H9 (cell line): ENCODE measurements around the gene PRICKLE3. TPM values are rescaled to one million over a fixed set of nuclear protein-coding genes. Genes with fewer than 3 reads are reported as not detected.
"Not testable (repeated sequence)": the region's sequence is repeated elsewhere in the genome, so short reads cannot be mapped to it uniquely, and the experiment has no call there.

ENCODE experiments used
- DNase-seq: peaks from one replicate; pipeline ENCODE4 v3.0.0-alpha.2; 2017
- H2AFZ ChIP-seq: one replicate; pipeline ENCODE4 v1.6.1; 2013; ENCODE audit warnings: mild to moderate bottlenecking, low read length, control low read depth, moderate library complexity
- H2AK5ac ChIP-seq: 2 replicates; pipeline ENCODE4 v1.6.1; 2013; ENCODE audit warnings: low read length, control low read depth, mixed read lengths; ENCODE audit not compliant: insufficient read length
- H2BK120ac ChIP-seq: one replicate; pipeline ENCODE4 v1.6.1; 2013; ENCODE audit warnings: low read depth, mild to moderate bottlenecking, low read length, control low read depth, inconsistent platforms; ENCODE audit not compliant: poor library complexity, severe bottlenecking
- H2BK12ac ChIP-seq: 2 replicates; pipeline ENCODE4 v1.6.1; 2013; ENCODE audit warnings: low read length, control low read depth, mixed read lengths, low read depth; ENCODE audit not compliant: insufficient read length
- H2BK15ac ChIP-seq: 2 replicates; pipeline ENCODE4 v1.6.1; 2013; ENCODE audit warnings: low read depth, low read length, control low read depth
- H2BK20ac ChIP-seq: one replicate; pipeline ENCODE4 v1.6.1; 2013; ENCODE audit warnings: low read depth, mild to moderate bottlenecking, low read length, control low read depth, inconsistent platforms; ENCODE audit not compliant: poor library complexity, severe bottlenecking
- H2BK5ac ChIP-seq: 2 replicates; pipeline ENCODE4 v1.6.1; 2013; ENCODE audit warnings: low read length, control low read depth, mixed read lengths; ENCODE audit not compliant: insufficient read length
- H3K14ac ChIP-seq: 2 replicates; pipeline ENCODE4 v1.6.1; 2013; ENCODE audit warnings: low read length, control low read depth; ENCODE audit not compliant: insufficient read depth
- H3K18ac ChIP-seq: 2 replicates; pipeline ENCODE4 v1.6.1; 2013; ENCODE audit warnings: low read depth, mild to moderate bottlenecking, mixed read lengths, low read length, control low read depth; ENCODE audit not compliant: insufficient read length
- H3K23ac ChIP-seq: 2 replicates; pipeline ENCODE4 v1.6.1; 2013; ENCODE audit warnings: low read length, control low read depth, mixed read lengths, low read depth; ENCODE audit not compliant: insufficient read length
- H3K23me2 ChIP-seq: 2 replicates; pipeline ENCODE4 v1.6.1; 2013; ENCODE audit warnings: low read depth, mild to moderate bottlenecking, mixed read lengths, low read length, control low read depth; ENCODE audit not compliant: insufficient read length, poor library complexity, severe bottlenecking
- H3K27ac ChIP-seq: 2 replicates; pipeline ENCODE4 v1.5.1; 2013; ENCODE audit warnings: low read length, control low read depth, mixed read lengths, low read depth; ENCODE audit not compliant: insufficient read length
- H3K27me3 ChIP-seq: 2 replicates; pipeline ENCODE4 v1.6.1; 2013; ENCODE audit warnings: low read length, control low read depth, inconsistent platforms; ENCODE audit not compliant: insufficient read depth
- H3K4ac ChIP-seq: 2 replicates; pipeline ENCODE4 v1.6.1; 2013; ENCODE audit warnings: low read depth, mild to moderate bottlenecking, control low read depth, inconsistent platforms, low read length, moderate library complexity
- H3K4me1 ChIP-seq: 2 replicates; pipeline ENCODE4 v1.6.1; 2013; ENCODE audit warnings: low read length, control low read depth, inconsistent platforms; ENCODE audit not compliant: insufficient read depth
- H3K4me2 ChIP-seq: 2 replicates; pipeline ENCODE4 v1.6.1; 2013; ENCODE audit warnings: low read length, control low read depth, mixed read lengths; ENCODE audit not compliant: insufficient read length, insufficient read depth
- H3K56ac ChIP-seq: 2 replicates; pipeline ENCODE4 v1.6.1; 2013; ENCODE audit warnings: low read depth, mild to moderate bottlenecking, mixed read lengths, low read length, control low read depth; ENCODE audit not compliant: insufficient read length
- H3K79me1 ChIP-seq: 2 replicates; pipeline ENCODE4 v1.6.1; 2013; ENCODE audit warnings: low read depth, mild to moderate bottlenecking, moderate library complexity, low read length, control low read depth, inconsistent platforms; ENCODE audit not compliant: insufficient read depth, poor library complexity, severe bottlenecking
- H3K79me2 ChIP-seq: 2 replicates; pipeline ENCODE4 v1.6.1; 2013; ENCODE audit warnings: low read length, control low read depth, inconsistent platforms; ENCODE audit not compliant: insufficient read depth
- H3K9ac ChIP-seq: 2 replicates; pipeline ENCODE4 v1.6.1; 2013; ENCODE audit warnings: low read length, control low read depth, mixed read lengths; ENCODE audit not compliant: insufficient read length; ENCODE audit errors: extremely low read depth
- H3K9me3 ChIP-seq: one replicate; pipeline ENCODE4 v1.6.1; 2013; ENCODE audit warnings: low read depth, low read length, inconsistent platforms; ENCODE audit not compliant: control insufficient read depth
- H3T11ph ChIP-seq: one replicate; pipeline ENCODE4 v1.6.1; 2013; ENCODE audit warnings: mild to moderate bottlenecking, low read length, control low read depth, inconsistent platforms
- H4K20me1 ChIP-seq: one replicate; pipeline ENCODE4 v1.6.1; 2013; ENCODE audit not compliant: control insufficient read depth, insufficient read length, insufficient read depth
- H4K5ac ChIP-seq: 2 replicates; pipeline ENCODE4 v1.6.1; 2013; ENCODE audit warnings: low read depth, mild to moderate bottlenecking, mixed read lengths, low read length, control low read depth; ENCODE audit not compliant: insufficient read length
- H4K8ac ChIP-seq: replicated peaks from 2 replicates; pipeline ENCODE4 v1.6.1; 2013; ENCODE audit warnings: low read length, control low read depth, mixed read lengths, low read depth; ENCODE audit not compliant: insufficient read length
- H4K91ac ChIP-seq: 2 replicates; pipeline ENCODE4 v1.6.1; 2013; ENCODE audit warnings: low read depth, mild to moderate bottlenecking, moderate library complexity, mixed read lengths, low read length, control low read depth; ENCODE audit not compliant: insufficient read length
- H3K27ac Mint-ChIP-seq, 3 experiments: 2 replicates in 2 of 3; 3 replicates in 1 of 3; pipeline ENCODE4 v1.8.0; 2020 to 2021; ENCODE audit warnings: mixed read lengths in 3 of 3, mild to moderate bottlenecking in 1 of 3, moderate library complexity in 1 of 3
- H3K27me3 Mint-ChIP-seq: 2 replicates; pipeline ENCODE4 v1.8.0; 2021; ENCODE audit warnings: low read depth, mild to moderate bottlenecking, moderate library complexity, mixed read lengths
- H3K36me3 Mint-ChIP-seq, 3 experiments: 2 replicates in 2 of 3; 3 replicates in 1 of 3; pipeline ENCODE4 v1.8.0; 2020 to 2021; ENCODE audit warnings: low read depth in 3 of 3, mixed read lengths in 3 of 3; ENCODE audit not compliant: insufficient read depth in 1 of 3
- H3K4me1 Mint-ChIP-seq, 2 experiments: 2 replicates each; pipeline ENCODE4 v1.8.0; 2020; ENCODE audit warnings: mixed read lengths in 2 of 2
- H3K4me3 Mint-ChIP-seq, 2 experiments: 2 replicates in 1 of 2; 3 replicates in 1 of 2; pipeline ENCODE4 v1.8.0; 2020 to 2021; ENCODE audit warnings: mild to moderate bottlenecking in 2 of 2, mixed read lengths in 2 of 2, moderate library complexity in 1 of 2
- H3K9me3 Mint-ChIP-seq, 2 experiments: 2 replicates in 1 of 2; 3 replicates in 1 of 2; pipeline ENCODE4 v1.8.0; 2020; ENCODE audit warnings: mild to moderate bottlenecking in 2 of 2, mixed read lengths in 2 of 2, moderate library complexity in 1 of 2
- WGBS: extraction: QIAGEN DNeasy Blood & Tissue Kit; methylation state at CpG from one replicate; pipeline ENCODE4 v1.1.7; 2013; ENCODE audit warnings: missing lambda C conversion rate, low lambda C conversion rate, mixed read lengths; ENCODE audit not compliant: insufficient read length; ENCODE audit errors: extremely low coverage; 5-methylcytosine and 5-hydroxymethylcytosine counted together
- total RNA-seq: library from RNA; stranded (reverse); gene quantifications from 2 replicates; pipeline ENCODE4 v1.2.1, GENCODE V29; 2021
- TF ChIP-seq, protein P1 (sequence below): fragments of 200-600 bp; sonication (generic); conservative IDR thresholded peaks from 3 replicates; pipeline ENCODE4 v1.8.0; 2021; ENCODE audit warnings: antibody characterized with exemption, mild to moderate bottlenecking

PRICKLE3 gene
- total RNA-seq, 1 experiment from 2014 or later: 9.7 TPM

DNA sequence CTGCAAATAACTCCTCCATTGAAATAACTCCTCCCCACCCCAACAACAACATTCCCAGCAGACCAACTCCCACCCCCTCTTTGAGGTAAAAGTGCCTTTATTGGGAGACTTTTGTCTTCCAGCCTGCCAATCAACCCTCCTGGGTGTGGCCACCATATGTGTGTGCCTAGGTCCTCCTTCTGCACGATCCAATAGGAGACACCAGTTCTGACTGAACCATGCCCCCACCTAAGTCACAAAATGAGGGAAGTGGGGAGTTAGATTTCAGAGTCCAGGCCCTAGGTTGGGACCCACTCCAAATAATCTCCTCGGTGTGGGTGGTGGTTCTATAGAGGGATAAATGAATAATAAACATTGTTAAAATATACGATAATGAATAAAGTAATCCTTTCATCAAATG is 11.4 kb downstream of the PRICKLE3 start:
- Histone ChIP-seq H3K27ac (no peak overlapping the region), H3K4ac (no peak overlapping the region), H2BK20ac (no peak overlapping the region), H4K91ac (no peak overlapping the region), H3K79me1 (no peaks in the 10 kb centered on the region), H4K8ac (no peak overlapping the region), H3K14ac (no peak overlapping the region), H3K18ac (no peak overlapping the region), H3K9me3 (peaks cover 15% of the 10 kb centered on the region), H3K4me2 (no peak overlapping the region), H2BK5ac (no peak overlapping the region), H3K79me2 (no peaks in the 10 kb centered on the region), H3T11ph (no peak overlapping the region), H2BK15ac (no peak overlapping the region), H2AK5ac (no peak overlapping the region), H3K4me1 (no peaks in the 10 kb centered on the region), H3K23ac (no peak overlapping the region), H3K23me2 (peaks cover 10% of the 10 kb centered on the region), H2AFZ (no peak overlapping the region), H4K20me1 (no peaks in the 10 kb centered on the region), H3K27me3 (no peaks in the 10 kb centered on the region; the same call in 1 of the 2 replicates), H2BK120ac (no peak overlapping the region), H2BK12ac (no peak overlapping the region), H3K9ac (no peak overlapping the region), H4K5ac (no peak overlapping the region), H3K56ac (no peak overlapping the region)
- Mint-ChIP-seq H3K4me3 (no peak overlapping the region; a peak in 2 of 5 replicates), H3K36me3 (peaks cover 28 to 46% (median 38%) of the 10 kb centered on the region in 3 experiments), H3K9me3 (peaks cover 68 to 73% of the 10 kb centered on the region in 2 experiments), H3K27me3 (peaks cover 28% of the 10 kb centered on the region), H3K4me1 (peaks cover 0 to 12% of the 10 kb centered on the region in 2 experiments; a peak in 2 of 4 replicates), H3K27ac (no peak overlapping the region)
- DNase-seq: no peak
- TF ChIP-seq, protein P1, sequence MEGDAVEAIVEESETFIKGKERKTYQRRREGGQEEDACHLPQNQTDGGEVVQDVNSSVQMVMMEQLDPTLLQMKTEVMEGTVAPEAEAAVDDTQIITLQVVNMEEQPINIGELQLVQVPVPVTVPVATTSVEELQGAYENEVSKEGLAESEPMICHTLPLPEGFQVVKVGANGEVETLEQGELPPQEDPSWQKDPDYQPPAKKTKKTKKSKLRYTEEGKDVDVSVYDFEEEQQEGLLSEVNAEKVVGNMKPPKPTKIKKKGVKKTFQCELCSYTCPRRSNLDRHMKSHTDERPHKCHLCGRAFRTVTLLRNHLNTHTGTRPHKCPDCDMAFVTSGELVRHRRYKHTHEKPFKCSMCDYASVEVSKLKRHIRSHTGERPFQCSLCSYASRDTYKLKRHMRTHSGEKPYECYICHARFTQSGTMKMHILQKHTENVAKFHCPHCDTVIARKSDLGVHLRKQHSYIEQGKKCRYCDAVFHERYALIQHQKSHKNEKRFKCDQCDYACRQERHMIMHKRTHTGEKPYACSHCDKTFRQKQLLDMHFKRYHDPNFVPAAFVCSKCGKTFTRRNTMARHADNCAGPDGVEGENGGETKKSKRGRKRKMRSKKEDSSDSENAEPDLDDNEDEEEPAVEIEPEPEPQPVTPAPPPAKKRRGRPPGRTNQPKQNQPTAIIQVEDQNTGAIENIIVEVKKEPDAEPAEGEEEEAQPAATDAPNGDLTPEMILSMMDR: no peak
- no CpG with 5 or more reads among the region's 3 CpGs for WGBS

DNA sequence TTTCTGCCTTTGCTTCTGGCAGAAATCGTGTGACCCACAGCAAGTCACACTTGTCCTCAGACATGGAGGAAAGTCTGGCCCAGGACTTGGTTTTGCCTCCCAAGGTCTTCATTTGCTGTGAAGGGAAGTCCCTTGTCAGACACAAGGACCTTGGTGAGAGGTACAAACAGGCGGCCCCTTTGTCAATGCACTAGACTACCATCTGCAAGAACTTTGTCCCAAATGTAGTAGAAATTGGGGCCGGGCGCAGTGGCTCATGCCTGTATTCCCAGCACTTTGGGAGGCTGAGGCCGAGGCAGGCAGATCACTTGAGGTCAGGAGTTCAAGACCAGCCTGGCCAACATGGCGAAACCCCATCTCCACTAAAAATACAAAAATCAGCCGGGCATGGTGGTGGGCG is 12.6 kb downstream of the PRICKLE3 start:
- H2BK5ac ChIP-seq, H3K4ac ChIP-seq, H3K79me2 ChIP-seq, H2AK5ac ChIP-seq, H2BK15ac ChIP-seq, H3K79me1 ChIP-seq, H3K56ac ChIP-seq, H3K14ac ChIP-seq, H2AFZ ChIP-seq, H4K8ac ChIP-seq, H4K5ac ChIP-seq, H3K4me2 ChIP-seq, H3K23ac ChIP-seq, H2BK12ac ChIP-seq, H3K18ac ChIP-seq, H4K20me1 ChIP-seq, H4K91ac ChIP-seq, H2BK120ac ChIP-seq, H3K27me3 ChIP-seq, H3K27ac Mint-ChIP-seq, H3K9me3 ChIP-seq, H3K27ac ChIP-seq, H3T11ph ChIP-seq, DNase-seq, H3K4me3 Mint-ChIP-seq, H3K4me1 ChIP-seq, H3K9ac ChIP-seq, H2BK20ac ChIP-seq: not testable (repeated sequence)
- peaks cover 10% of the 10 kb centered on the region for H3K23me2 ChIP-seq
- Mint-ChIP-seq H3K27me3 (peaks cover 34% of the 10 kb centered on the region), H3K9me3 (peaks cover 66 to 72% of the 10 kb centered on the region in 2 experiments), H3K4me1 (peaks cover 0 to 12% of the 10 kb centered on the region in 2 experiments; a peak in 2 of 4 replicates), H3K36me3 (peaks cover 20 to 38% (median 29%) of the 10 kb centered on the region in 3 experiments)
- WGBS: no CpG with 5 or more reads among the region's 8 CpGs
